H7 (cell line): Measurements from ENCODE around the gene IFITM1. TPM values are rescaled to one million over a fixed set of nuclear protein-coding genes. Genes with fewer than 3 reads are reported as not detected.

ENCODE experiments used
- DNase-seq: peaks from one replicate; pipeline ENCODE4 v3.0.0; 2012
- H3K27me3 ChIP-seq: 2 replicates; pipeline ENCODE4 v1.6.0; 2011; ENCODE audit warnings: mild to moderate bottlenecking, low read length; ENCODE audit not compliant: control insufficient read depth, insufficient read depth
- H3K36me3 ChIP-seq: replicated peaks from 2 replicates; pipeline ENCODE4 v1.5.1; 2011; ENCODE audit warnings: low read length; ENCODE audit not compliant: control insufficient read depth, insufficient read depth
- H3K4me3 ChIP-seq: 2 replicates; pipeline ENCODE4 v1.5.1; 2011; ENCODE audit warnings: low read depth, mild to moderate bottlenecking, control low read depth, low read length, moderate library complexity; ENCODE audit not compliant: insufficient read depth
- total RNA-seq: library from RNA; depleted of rRNA; stranded (reverse); fragments of >200 nt; shearing (Covaris generic); gene quantifications from 2 replicates; pipeline ENCODE4 v1.2.3, GENCODE V29; 2014

IFITM1 gene
- total RNA-seq, 1 experiment from 2014 or later = 1,404 TPM

DNA sequence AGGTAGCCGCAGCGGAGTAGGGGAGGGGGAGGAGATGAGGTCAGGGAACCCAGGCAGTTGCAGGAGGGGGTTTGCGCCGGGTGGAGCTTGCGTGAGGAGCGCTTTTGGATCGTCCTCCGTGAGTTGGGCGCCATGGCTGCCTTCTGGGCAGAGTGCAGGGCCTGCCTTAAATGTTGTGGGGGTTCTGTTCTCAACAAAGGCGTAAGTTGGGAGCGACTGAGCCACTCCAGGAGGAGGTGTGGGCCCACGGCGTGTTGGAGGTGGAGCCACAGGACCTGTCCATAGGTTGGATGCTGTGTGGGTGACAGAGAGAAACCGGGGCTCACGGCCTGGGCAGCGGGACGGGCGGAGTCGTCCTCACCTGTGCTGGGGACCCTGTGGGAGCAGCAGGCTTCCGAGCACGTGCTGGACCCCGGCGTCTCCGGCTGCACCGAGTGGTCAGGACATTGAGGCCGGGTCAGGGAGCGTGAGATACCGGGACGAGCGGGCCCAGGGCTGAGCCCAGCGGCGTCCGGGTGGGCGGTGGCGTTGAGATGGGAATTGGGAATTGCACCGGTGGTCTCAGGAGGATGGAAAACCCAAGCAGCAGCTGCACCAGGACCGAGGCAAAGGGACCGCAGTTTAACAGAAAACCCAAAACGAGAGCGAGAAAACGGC, 25.9 kb upstream of the IFITM1 start:
- Histone ChIP-seq H3K4me3 (peak overlapping the region; percentile 54), H3K27me3 (peaks cover 12% of the 10 kb centered on the region), H3K36me3 (peaks cover under 1% of the 10 kb centered on the region)
- DNase-seq = peak; percentile 82

DNA sequence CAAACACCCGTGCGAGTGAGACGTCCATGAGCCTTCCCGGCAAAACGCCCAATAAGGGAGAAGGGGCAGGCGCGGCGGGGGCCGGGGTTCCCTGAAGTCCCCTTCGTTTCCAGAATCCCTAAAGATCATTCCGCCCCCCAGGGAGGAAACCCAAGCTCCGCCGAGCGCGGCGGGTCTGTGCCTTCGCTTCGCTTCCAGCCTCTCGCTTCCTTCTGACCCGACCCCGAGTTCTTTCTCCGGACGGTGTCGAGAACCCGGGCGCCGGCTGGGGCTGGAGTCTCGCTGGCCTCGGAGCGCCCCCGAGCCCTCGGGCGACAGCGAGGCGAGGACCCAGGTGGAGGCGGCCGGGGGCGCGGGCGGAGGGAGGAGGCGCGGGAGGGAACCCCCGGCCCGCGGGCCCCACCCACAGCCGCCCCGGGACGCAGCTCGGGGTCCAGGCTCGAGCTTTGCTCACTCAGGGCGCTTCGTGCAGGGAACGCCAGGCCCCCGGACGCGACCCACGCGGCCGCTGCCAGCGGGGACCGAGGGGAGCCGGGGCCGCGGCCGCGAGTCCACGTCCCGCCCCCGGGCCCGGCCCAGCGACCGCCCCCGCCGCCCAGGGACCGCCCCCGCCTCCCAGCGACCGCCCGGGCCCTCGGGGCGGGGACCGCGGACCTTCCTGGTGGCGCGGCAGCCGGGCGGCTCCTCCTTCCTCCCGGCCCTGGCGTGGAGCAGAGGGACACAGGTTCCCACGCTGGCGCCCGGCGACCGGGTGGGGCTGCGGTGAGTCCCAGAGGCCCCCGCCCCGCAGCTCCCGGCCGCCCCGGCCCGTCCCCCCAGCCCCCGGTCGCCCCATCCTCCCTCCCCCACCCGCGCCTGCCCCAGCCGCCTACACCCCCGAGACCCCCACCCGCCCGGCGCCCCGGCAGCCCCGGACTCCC, 25.1 kb upstream of the IFITM1 start, which contains the start of gene PGGHG:
Gene PGGHG, plus strand, starts transcription at position 649 of the 920 bp plus-strand sequence. CDS start 691 bp downstream, outside the sequence.
- Histone ChIP-seq H3K36me3 (peaks cover 2% of the 10 kb centered on the region), H3K27me3 (peaks cover 12% of the 10 kb centered on the region), H3K4me3 (peak within 1 kb of the TSS; percentile 54)
- DNase-seq = peak; percentile 97

DNA sequence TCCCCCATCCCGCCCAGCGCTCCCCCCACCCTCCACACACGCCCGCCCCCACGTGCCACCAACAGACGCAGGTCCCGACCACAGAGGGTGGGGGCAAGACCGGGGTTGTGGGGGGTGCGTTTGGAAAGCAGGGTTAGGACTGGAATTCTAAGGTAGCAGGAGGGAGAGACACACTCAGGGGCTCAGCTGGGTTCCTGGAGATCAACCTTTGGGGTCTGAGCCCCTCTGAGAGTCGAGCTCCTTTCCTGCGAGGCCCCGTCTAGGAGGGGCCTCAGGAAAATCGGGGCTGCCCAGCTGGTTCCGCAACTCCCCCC, 24.5 kb upstream of the IFITM1 start:
- DNase-seq = no peak
- peaks cover 12% of the 10 kb centered on the region for H3K27me3 ChIP-seq
- H3K36me3 ChIP-seq = peaks cover 2% of the 10 kb centered on the region
- H3K4me3 ChIP-seq = peak overlapping the region; percentile 30

DNA sequence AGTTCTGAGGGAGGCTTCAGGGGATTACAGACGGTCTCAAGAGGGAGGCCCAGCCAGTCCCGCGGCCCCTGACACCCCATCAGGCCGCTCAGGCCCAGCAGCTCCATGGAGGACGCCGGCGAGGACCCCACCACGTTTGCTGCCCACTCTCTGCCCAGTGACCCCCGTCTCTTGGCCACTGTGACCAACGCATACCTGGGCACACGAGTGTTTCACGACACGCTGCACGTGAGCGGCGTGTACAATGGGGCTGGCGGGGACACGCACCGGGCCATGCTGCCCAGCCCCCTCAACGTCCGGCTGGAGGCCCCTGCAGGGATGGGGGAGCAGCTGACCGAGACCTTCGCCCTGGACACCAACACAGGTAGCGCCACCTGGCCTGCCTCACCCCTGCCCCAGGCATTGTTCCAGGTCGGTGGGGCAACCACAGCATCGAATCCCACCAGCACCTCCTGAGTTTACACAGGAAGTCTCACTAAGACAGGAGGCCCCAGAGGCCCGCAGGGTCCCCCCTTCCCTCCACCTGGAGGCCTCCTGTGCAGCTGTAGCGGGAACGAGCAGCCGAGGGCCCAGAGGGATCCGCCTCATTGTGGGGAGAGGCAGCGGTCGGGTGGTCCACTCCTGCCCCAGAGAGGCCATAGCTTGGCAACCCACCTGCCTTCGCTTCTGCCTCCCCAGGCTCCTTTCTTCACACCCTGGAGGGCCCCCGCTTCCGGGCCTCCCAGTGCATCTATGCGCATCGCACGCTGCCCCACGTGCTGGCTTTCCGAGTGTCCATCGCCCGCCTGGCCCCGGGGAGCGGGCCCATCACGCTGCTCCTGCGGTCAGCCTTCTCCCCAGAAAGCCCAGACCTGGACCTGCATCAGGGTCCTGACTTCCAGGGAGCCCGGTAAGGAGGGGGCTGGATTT, 23.9 kb upstream of the IFITM1 start:
- H3K4me3 ChIP-seq = peak overlapping the region; percentile 30
- peak; percentile 73 for DNase-seq
- H3K27me3 ChIP-seq = peaks cover 12% of the 10 kb centered on the region
- peaks cover 2% of the 10 kb centered on the region for H3K36me3 ChIP-seq

DNA sequence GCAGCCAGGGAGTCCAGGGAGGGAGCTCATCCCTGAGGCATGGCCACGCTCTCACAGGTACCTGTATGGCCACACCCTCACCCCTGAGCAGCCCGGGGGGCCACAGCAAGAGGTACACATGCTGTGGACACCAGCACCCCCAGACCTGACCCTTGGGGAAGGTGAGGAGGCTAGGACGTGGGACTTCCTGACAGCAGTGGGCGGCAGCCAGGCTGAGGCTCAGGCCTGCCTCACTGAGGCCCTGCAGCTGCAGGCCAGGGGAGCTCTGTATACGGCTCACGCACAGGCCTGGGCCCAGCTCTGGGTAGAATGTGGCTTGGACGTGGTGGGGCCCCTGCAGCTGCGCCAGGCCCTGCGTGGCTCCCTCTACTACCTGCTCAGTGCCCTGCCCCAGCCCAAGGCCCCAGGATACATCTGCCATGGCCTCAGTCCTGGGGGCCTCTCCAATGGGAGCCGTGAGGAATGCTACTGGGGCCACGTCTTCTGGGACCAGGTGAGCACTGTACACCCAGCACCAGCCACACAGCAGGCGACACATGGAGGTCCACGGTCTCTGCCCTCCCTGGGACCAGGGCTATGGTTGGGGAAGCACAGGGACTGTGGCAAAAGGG, 23.1 kb upstream of the IFITM1 start:
- peaks cover 12% of the 10 kb centered on the region for H3K27me3 ChIP-seq
- H3K4me3 ChIP-seq = no peak overlapping the region
- peaks cover 2% of the 10 kb centered on the region for H3K36me3 ChIP-seq
- DNase-seq = peak; percentile 67

DNA sequence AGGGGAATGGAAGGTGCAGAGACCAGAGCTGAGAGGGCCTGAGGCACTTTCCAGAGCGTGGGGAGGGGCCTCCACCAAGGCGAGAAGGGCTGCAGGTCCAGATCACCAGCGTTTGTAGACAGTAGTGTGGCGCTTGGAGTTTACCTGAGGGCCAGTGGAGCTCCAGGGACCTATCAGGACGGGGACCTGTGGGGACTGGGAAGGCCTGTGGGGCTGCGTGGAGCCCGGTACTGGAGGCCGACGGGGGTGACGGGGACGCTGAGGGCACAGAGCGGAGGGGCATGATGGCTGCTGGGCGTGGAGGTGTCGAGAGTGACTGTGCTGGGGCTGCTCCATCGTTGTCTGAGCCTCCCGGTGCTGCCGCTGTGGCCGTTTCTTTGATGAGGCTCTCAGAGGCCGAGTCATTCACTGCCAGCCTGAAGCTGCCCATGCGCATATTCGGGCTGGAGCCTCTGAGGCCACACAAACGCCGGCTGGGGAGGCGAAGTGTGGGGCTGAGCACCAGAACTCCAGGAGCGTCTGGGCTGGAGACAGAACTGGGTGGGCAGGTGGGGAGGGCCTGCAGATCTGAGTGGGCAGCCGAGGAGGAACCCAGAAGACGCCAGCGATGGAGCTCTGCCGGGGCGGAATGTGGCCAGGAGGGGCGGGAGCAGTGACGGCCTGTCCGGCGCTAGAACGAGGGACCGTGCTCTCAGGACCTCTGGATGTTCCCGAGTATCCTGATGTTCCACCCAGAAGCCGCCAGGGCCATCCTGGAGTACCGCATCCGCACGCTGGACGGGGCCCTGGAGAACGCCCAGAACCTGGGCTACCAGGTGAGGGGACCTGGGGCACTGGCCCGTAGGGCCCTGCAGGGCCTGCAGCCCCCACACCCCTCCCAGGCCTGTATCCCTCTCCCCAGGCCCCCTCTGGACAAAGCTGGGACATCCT, 22.3 kb upstream of the IFITM1 start:
- H3K27me3 ChIP-seq = peaks cover 12% of the 10 kb centered on the region
- DNase-seq = peak; percentile 66
- peaks cover 2% of the 10 kb centered on the region for H3K36me3 ChIP-seq
- no peak overlapping the region for H3K4me3 ChIP-seq

DNA sequence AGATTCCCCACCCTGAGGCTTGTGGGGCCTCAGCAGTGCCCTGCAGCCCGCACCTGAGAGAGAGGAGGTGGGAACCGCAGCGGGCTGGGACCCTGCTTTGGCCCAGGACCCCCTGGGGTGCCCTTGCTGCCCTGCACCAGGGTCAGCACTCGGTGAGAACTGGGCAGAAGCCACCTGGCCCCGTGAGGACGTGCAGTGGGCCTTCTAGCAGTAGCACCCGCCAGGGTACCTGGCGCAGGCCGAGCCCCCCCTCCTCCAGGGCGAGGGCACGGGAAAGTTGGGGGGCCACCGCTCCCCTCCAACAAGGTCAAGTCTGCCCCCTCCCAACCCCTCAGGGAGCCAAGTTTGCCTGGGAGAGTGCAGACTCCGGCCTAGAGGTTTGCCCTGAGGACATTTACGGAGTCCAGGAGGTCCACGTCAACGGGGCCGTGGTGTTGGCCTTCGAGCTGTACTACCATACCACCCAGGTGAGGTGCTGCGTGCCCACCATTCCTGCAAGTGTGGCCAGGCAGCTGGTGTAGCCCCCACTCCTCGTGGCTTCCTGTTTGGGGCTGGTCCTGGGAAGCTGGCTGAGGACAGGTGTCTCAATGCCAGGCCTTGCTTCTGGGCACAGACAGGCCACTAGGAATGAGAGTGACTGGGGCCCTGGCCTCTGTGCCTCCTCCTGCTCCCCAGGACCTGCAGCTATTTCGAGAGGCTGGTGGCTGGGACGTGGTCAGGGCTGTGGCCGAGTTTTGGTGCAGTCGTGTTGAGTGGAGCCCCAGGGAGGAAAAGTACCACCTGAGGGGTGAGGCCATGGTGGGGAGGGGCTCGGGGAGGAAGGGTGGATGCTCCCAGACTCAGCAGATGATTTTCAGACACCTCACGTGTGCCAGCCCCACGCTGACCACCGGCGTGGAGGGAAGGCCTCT, 21.4 kb upstream of the IFITM1 start:
- peaks cover 11% of the 10 kb centered on the region for H3K27me3 ChIP-seq
- peak; percentile 30 for DNase-seq

DNA sequence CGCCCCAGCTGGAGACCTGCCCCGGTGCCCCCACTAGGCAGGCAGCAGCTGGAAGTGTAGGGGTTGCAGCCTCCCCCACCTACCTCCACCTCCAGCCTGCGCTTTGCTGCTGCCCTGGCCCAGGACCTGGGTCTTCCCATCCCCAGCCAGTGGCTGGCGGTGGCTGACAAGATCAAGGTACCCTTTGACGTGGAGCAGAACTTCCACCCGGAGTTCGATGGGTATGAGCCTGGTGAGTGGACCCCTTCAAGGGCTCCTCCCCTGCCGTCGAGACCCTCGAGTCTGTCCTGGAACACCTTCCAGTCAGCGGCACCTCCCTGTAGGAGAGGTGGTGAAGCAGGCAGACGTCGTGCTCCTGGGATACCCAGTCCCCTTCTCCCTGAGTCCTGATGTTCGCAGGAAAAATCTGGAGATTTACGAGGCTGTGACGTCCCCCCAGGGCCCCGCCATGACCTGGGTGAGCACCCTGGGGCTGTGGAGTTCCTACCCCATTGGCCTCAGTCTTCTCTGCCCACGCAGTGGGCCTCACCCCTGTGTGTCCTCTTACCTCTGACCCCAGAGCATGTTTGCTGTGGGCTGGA, 20.5 kb upstream of the IFITM1 start:
- peaks cover 2% of the 10 kb centered on the region for H3K36me3 ChIP-seq
- no peak overlapping the region for H3K4me3 ChIP-seq
- peaks cover 2% of the 10 kb centered on the region for H3K27me3 ChIP-seq
- DNase-seq = peak; percentile 33

More for the DNA sequence above, 21.4 kb upstream of the IFITM1 start:
- Histone ChIP-seq H3K4me3 (no peak overlapping the region), H3K36me3 (peaks cover 2% of the 10 kb centered on the region)

DNA sequence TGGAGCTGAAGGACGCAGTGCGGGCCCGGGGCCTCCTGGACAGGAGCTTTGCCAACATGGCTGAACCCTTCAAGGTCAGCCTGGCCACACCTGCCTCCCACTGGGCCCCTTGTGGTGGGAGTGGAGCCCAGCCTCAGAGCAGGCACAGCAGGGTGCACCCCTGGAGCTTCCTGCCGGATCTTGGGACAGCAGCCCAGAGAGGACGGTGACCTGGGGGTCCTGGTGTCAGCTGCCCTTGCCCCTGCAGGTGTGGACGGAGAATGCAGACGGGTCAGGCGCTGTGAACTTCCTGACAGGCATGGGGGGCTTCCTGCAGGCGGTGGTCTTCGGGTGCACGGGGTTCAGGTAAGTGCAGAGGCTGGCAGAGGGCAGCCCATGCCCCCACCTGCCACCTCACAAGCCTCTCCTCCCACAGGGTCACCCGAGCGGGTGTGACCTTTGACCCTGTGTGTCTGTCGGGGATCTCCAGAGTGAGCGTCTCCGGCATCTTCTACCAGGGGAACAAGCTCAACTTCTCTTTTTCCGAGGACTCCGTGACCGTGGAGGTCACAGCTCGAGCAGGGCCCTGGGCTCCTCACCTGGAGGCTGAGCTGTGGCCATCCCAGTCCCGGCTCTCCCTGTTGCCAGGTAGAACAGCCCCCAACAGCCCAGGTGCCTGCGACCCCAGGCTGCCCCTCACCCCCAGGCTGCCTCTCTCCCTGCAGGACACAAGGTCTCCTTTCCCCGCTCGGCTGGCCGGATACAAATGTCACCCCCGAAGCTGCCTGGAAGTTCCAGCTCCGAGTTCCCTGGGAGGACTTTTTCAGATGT, 19.8 kb upstream of the IFITM1 start:
- peak; percentile 35 for DNase-seq
- Histone ChIP-seq H3K4me3 (no peak overlapping the region), H3K36me3 (peaks cover 2% of the 10 kb centered on the region), H3K27me3 (no peaks in the 10 kb centered on the region)

DNA sequence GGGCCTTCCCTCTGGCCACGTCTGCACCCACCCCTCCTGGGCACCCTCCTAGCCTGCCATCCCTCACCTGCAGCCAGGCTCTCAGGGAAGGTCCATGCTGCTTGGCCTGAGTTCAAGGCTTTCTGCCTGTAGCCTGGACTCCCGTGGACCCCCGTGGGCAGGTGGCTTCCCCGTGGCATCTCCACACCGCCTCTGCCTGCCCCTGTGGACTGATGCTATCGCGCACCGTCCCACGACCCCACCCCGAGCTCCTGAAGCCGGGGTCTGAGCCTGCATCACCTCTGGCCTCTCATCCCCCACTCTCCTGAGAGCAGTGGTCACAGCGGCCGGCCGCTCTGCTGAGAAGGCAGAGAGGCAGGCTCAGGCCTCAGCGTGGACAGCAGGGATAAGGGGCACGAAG, 19.1 kb upstream of the IFITM1 start:
- Histone ChIP-seq H3K36me3 (peaks cover 2% of the 10 kb centered on the region), H3K27me3 (no peaks in the 10 kb centered on the region), H3K4me3 (no peak overlapping the region)
- DNase-seq = peak; percentile 31

DNA sequence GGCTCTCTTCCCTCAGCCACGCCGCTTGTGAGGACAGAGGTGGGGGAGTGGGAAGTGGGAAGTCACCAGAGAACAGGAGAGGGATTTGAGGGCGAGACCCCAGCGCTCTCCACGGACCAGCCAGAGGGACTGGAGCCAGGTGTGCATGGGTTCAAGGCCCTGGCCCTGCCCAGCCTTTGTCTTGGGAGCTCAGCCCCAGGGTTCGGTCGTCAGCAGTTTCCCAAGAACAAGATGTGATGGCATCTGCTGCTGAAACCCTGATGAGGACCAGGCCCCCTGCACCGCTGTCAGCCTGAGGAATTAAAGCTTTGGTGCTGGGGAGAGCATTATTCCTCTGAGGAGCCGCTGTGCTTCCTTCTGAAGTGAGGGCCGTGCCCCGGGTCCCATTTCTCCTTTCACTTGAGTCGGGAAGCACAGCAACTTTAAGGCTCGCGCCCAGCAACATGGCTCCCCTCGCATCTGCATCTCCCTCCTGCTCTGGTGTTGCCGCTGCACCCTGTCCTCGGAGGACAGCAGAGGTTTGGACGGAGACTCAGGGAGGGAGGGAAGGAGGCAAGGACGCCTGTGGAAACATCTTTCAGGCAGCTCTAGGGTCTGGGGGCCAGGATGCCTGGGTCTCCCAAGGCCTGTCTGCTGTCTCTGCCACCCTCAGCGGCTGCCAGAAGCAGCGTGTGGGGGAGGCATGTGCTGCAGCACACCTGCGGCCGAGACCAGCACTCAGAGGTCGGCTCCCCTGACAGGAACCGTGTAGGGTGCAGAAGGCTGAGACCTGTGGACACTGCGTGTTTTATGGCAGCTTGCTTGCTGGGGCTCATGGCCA, 18.3 kb upstream of the IFITM1 start:
- H3K4me3 ChIP-seq = no peak overlapping the region
- peaks cover 2% of the 10 kb centered on the region for H3K36me3 ChIP-seq
- peak; percentile 44 for DNase-seq
- H3K27me3 ChIP-seq = no peaks in the 10 kb centered on the region
